Dermis lymphatic vessel endothelial cell (primary cell): ENCODE results near the gene FAM98B. TPM values are rescaled to one million over a fixed set of nuclear protein-coding genes. Genes with fewer than 3 reads are reported as not detected.

Source experiments
- total RNA-seq: library from RNA; depleted of rRNA; stranded (reverse); fragments of >200 nt; gene quantifications from 2 replicates; pipeline ENCODE4 v1.2.1, GENCODE V29; 2014

Gene FAM98B
- total RNA-seq = 6.6 and 7.3 TPM in 2 replicates

DNA sequence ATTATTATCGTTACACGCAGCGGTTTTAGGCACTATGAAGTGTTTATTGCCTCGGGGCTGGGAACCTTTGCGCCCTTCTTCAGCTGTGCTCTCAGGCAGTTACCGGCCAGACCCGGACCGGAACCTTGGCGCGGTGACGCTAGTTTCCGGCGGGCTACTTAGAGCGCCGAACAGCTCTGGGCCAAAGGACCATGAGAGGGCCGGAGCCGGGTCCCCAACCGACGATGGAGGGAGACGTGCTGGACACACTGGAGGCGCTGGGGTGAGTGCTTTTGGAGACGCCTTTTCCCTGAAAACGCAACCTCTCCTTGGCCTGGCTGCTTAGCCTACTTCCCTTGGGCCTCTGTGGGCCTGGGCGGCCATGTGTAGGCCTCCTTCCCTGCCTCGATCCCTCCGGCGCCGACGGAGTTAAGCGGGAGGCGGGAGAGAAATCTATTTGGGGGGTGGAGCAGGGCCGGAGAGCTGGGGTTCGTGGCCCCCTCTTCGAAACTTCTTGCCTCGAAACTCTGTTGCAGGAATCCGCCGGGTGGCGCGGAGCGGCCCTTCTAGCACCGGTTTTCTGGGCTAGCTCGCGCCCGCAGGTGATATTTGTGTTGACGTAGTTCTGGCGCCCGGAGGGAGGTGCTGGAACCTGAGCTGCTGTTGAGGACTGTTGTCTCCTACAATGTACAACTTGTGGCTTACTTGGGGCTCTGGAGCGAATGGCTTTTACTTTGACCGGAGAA lies at the start of gene FAM98B:
TSS of gene FAM98B (plus strand) at position 157 of the 725 bp plus-strand sequence. CDS start at position 192, 35 bp downstream.

Other genes starting within 250 kb of the FAM98B start
- 20.2 and 30.7 TPM in 2 replicates for gene SPRED1, start 201.3 kb upstream of the FAM98B start, total RNA-seq
- gene RASGRP1, start 110.7 kb downstream of the FAM98B start, total RNA-seq = 0.11 and 0.17 TPM in 2 replicates